GM21723 (cell line): ENCODE data around the gene OR4N2.
"Not testable (repeated sequence)": the region's sequence is repeated elsewhere in the genome, so short reads cannot be mapped to it uniquely, and the experiment has no call there.

Experiments
- ATAC-seq: cut with Tn5 transposase; IDR thresholded peaks from one replicate; pipeline ENCODE4 v1.9.1; 2021; ENCODE audit warnings: mild to moderate bottlenecking, moderate library complexity; ENCODE audit not compliant: unreplicated experiment

Gene OR4N2

GRCh38 chr14:19828314-19828713, 24.7 kb downstream of the OR4N2 start:
- no peak for ATAC-seq

- not testable (repeated sequence) for ATAC-seq
Observed at GRCh38 chr14:19834203-19834848, 30.8 kb downstream of the OR4N2 start.

- ATAC-seq = no peak
Observed at GRCh38 chr14:19838433-19838832, 34.9 kb downstream of the OR4N2 start.

- ATAC-seq = no peak
Observed at GRCh38 chr14:19851365-19851764, 47.8 kb downstream of the OR4N2 start.

- ATAC-seq = not testable (repeated sequence)
Observed at GRCh38 chr14:19866061-19866669, 62.6 kb downstream of the OR4N2 start.

GRCh38 chr14:19873178-19873577, 69.6 kb downstream of the OR4N2 start:
- ATAC-seq = no peak

- no peak for ATAC-seq
Observed at GRCh38 chr14:19874842-19875241, 71.3 kb downstream of the OR4N2 start, which contains the start of gene OR4K2. Gene OR4K2, plus strand, starts transcription at chr14:19875142. Its CDS starts 1,126 bp downstream, at chr14:19876268.

GRCh38 chr14:19878029-19878642, 74.6 kb downstream of the OR4N2 start:
- ATAC-seq = no peak
